Karpas-422 (cell line): Measurements from ENCODE around the gene SDSL. TPM values are rescaled to one million over a fixed set of nuclear protein-coding genes. Genes with fewer than 3 reads are reported as not detected.

Source experiments
- DNase-seq: peaks from one replicate; pipeline ENCODE4 v3.0.0-alpha.2; 2015
- H2AFZ ChIP-seq: fragments of 200-600 bp; sonication (generic); 2 replicates; pipeline ENCODE4 v1.6.1; 2014; ENCODE audit warnings: antibody characterized with exemption, low read length, mixed read lengths
- H3K27ac ChIP-seq: fragments of 200-600 bp; sonication (generic); 2 replicates; pipeline ENCODE4 v1.5.1; 2014; ENCODE audit warnings: mild to moderate bottlenecking, low read length, moderate library complexity
- H3K27me3 ChIP-seq: fragments of 200-600 bp; sonication (generic); 2 replicates; pipeline ENCODE4 v1.6.1; 2014; ENCODE audit warnings: low read length, mixed read lengths
- H3K36me3 ChIP-seq: fragments of 200-600 bp; sonication (generic); 2 replicates; pipeline ENCODE4 v1.6.1; 2014; ENCODE audit warnings: low read length, mixed read lengths; ENCODE audit not compliant: insufficient read depth
- H3K4me1 ChIP-seq: fragments of 200-600 bp; sonication (generic); 2 replicates; pipeline ENCODE4 v1.6.1; 2014; ENCODE audit warnings: mild to moderate bottlenecking, low read length, mixed read lengths
- H3K4me2 ChIP-seq: fragments of 200-600 bp; sonication (generic); 2 replicates; pipeline ENCODE4 v1.6.1; 2014; ENCODE audit warnings: low read length, low read depth, mild to moderate bottlenecking; ENCODE audit not compliant: poor library complexity, severe bottlenecking
- H3K4me3 ChIP-seq: fragments of 200-600 bp; sonication (generic); 2 replicates; pipeline ENCODE4 v1.5.1; 2014; ENCODE audit warnings: mild to moderate bottlenecking, antibody characterized with exemption, low read length, mixed read lengths
- H3K79me2 ChIP-seq: fragments of 200-600 bp; sonication (generic); 2 replicates; pipeline ENCODE4 v1.6.1; 2014; ENCODE audit warnings: mild to moderate bottlenecking, low read length, mixed read lengths
- H3K9ac ChIP-seq: fragments of 200-600 bp; sonication (generic); 2 replicates; pipeline ENCODE4 v1.6.0; 2014; ENCODE audit warnings: low read length
- H3K9me2 ChIP-seq: fragments of 200-600 bp; sonication (generic), shearing (Covaris generic); replicated peaks from 2 replicates; pipeline ENCODE4 v1.6.0; 2014; ENCODE audit warnings: mild to moderate bottlenecking, low read length, moderate library complexity; ENCODE audit not compliant: insufficient read depth
- H3K9me3 ChIP-seq: fragments of 300-700, 200-600 bp; sonication (generic); 2 replicates; pipeline ENCODE4 v1.6.1; 2014; ENCODE audit warnings: low read length, mixed read lengths
- H4K20me1 ChIP-seq: fragments of 200-600 bp; sonication (generic); 2 replicates; pipeline ENCODE4 v1.6.1; 2014; ENCODE audit warnings: mild to moderate bottlenecking, antibody characterized with exemption, low read length, low read depth; ENCODE audit not compliant: insufficient read depth
- total RNA-seq: library from RNA; depleted of rRNA; stranded (reverse); fragments of >200 nt; shearing (Covaris generic); gene quantifications from 2 replicates; pipeline ENCODE4 v1.2.3, GENCODE V29; 2014; ENCODE audit warnings: low replicate concordance

The SDSL gene
- total RNA-seq, 1 experiment from 2014 or later, result not detected

DNA sequence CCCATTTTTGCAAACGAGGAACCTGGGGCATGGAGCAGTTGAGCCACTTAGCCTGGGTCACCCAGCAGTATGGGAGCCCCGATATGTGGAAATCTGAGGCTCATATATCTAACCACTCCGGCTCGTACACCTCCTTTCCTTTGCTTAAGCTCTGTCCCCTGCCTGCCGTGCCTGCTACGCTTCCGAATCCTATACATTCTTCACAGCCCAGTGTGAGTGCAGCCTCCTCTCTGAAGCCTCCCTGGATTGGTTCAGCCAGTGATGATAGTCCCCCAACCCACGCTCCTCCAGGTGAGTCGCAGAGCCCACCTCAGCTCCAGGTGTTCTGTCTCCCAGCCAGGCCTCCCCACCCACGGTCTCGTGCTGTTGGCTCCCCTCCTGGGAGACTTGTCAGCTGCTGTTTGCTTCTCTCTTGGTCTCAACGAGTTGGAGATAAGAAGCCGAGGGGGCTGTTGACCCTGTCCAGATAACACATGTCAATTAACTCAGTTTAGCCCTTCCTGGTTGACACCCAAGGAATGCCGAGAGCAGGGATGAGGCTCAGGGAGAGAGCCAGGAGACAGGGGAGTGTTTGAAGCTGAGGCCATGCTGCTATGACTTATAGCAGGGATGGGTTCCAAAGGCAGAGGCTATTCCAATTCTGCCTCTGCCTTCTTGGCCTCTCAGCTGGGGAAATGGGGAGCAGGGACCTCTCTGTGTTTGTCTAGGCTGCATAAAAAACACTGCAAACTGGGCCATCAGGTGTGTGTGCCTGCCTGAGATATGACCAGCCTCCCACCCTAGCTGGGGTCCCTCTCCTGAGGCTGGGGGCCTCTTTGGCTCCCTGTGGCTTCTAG, 19.0 kb downstream of the SDSL start:
- DNase-seq, result no peak
- Histone ChIP-seq H4K20me1 (no peaks in the 10 kb centered on the region; the same call in 1 of the 2 replicates), H3K9me2 (no peaks in the 10 kb centered on the region), H3K4me1 (no peaks in the 10 kb centered on the region), H3K79me2 (no peaks in the 10 kb centered on the region), H3K4me2 (no peak overlapping the region), H3K27me3 (peaks cover 2% of the 10 kb centered on the region; the same call in 1 of the 2 replicates), H3K27ac (no peak overlapping the region), H3K9me3 (no peaks in the 10 kb centered on the region), H2AFZ (no peak overlapping the region), H3K4me3 (no peak overlapping the region), H3K9ac (no peak overlapping the region), H3K36me3 (no peaks in the 10 kb centered on the region)

DNA sequence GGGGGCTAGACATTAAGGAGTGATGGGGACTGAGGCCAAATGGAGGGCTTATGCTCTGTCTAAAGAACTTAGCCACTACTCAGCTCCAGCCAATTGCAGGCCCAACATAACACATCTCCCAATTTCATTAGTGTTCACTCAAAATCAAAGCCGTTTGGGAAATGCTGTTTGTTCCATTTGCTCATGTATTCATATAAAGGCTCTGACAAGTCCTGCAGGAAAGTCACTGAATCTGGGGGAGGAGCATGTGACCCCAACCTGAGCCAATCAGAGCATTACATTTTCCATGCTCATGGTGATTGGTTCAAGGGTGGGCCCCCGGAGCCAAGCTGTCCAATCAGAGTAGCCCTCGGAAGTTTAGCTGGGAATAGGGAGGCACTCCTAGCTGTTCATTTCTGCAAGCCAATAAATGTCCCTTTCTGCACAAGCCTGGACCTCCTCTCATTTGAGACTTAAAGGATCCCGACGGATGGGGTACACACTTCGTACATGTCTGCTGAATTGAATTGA, 20.9 kb downstream of the SDSL start:
- no peaks in the 10 kb centered on the region for H3K79me2 ChIP-seq

GRCh38 chr12:113445544-113446171, 23.5 kb downstream of the SDSL start:
- Histone ChIP-seq H2AFZ (no peak overlapping the region), H3K27me3 (0 out of 2 replicates have a peak, but pooled peaks cover 2% of the 10 kb centered on the region), H3K4me3 (no peak overlapping the region), H3K9ac (no peak overlapping the region), H3K4me1 (no peaks in the 10 kb centered on the region), H3K9me2 (no peaks in the 10 kb centered on the region), H3K4me2 (no peak overlapping the region), H4K20me1 (no peaks in the 10 kb centered on the region), H3K9me3 (no peaks in the 10 kb centered on the region), H3K27ac (no peak overlapping the region), H3K36me3 (no peaks in the 10 kb centered on the region), H3K79me2 (no peaks in the 10 kb centered on the region)
- peak; percentile 71 for DNase-seq

More for the DNA sequence above, 20.9 kb downstream of the SDSL start:
- peaks cover 2% of the 10 kb centered on the region; the same call in 1 of the 2 replicates for H3K27me3 ChIP-seq
- no peak overlapping the region for H3K9ac ChIP-seq
- no peak for DNase-seq
- H3K9me2 ChIP-seq, result no peaks in the 10 kb centered on the region
- no peaks in the 10 kb centered on the region for H3K4me1 ChIP-seq
- no peak overlapping the region for H3K27ac ChIP-seq
- H3K9me3 ChIP-seq, result no peaks in the 10 kb centered on the region
- H3K36me3 ChIP-seq, result no peaks in the 10 kb centered on the region
- no peak overlapping the region for H3K4me3 ChIP-seq
- H4K20me1 ChIP-seq, result no peaks in the 10 kb centered on the region; the same call in 1 of the 2 replicates
- no peak overlapping the region for H3K4me2 ChIP-seq
- H2AFZ ChIP-seq, result no peak overlapping the region

- no peaks in the 10 kb centered on the region for H3K4me1 ChIP-seq
- no peak overlapping the region for H3K4me2 ChIP-seq
- H3K9ac ChIP-seq, result no peak overlapping the region
- no peaks in the 10 kb centered on the region for H3K36me3 ChIP-seq
- no peaks in the 10 kb centered on the region for H3K9me3 ChIP-seq
- no peak overlapping the region for H2AFZ ChIP-seq
- 0 out of 2 replicates have a peak, but pooled peaks cover 2% of the 10 kb centered on the region for H3K27me3 ChIP-seq
- H3K27ac ChIP-seq, result no peak overlapping the region
- no peaks in the 10 kb centered on the region for H3K79me2 ChIP-seq
- H4K20me1 ChIP-seq, result no peaks in the 10 kb centered on the region
- H3K9me2 ChIP-seq, result no peaks in the 10 kb centered on the region
- no peak for DNase-seq
- no peak overlapping the region for H3K4me3 ChIP-seq
Measured at GRCh38 chr12:113448873-113449272, 26.7 kb downstream of the SDSL start.

DNA sequence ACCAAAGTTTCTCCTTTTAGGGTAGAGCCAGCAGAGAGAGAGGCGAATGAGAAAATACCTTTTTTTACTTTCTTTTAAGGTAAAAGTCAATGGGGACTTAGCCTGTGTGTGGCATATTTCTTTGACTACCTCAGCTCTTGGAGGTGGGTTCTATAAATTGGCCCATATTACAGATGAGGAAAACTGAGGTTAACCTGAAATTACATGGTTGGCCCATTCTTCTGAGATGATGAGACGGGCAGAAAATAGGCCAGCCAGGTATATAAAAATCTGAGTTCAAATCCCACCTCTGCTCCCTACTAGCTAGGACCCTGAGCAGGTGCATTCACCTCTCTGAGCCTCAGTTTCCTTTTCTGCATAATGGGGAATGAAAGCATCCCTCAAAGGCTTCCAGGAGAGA, 27.1 kb downstream of the SDSL start:
- Histone ChIP-seq H4K20me1 (no peaks in the 10 kb centered on the region), H3K4me3 (no peak overlapping the region), H3K27ac (no peak overlapping the region), H2AFZ (no peak overlapping the region), H3K4me1 (no peaks in the 10 kb centered on the region), H3K27me3 (0 out of 2 replicates have a peak, but pooled peaks cover 2% of the 10 kb centered on the region), H3K4me2 (no peak overlapping the region), H3K9ac (no peak overlapping the region), H3K79me2 (no peaks in the 10 kb centered on the region), H3K36me3 (no peaks in the 10 kb centered on the region), H3K9me3 (no peaks in the 10 kb centered on the region), H3K9me2 (no peaks in the 10 kb centered on the region)
- no peak for DNase-seq

DNA sequence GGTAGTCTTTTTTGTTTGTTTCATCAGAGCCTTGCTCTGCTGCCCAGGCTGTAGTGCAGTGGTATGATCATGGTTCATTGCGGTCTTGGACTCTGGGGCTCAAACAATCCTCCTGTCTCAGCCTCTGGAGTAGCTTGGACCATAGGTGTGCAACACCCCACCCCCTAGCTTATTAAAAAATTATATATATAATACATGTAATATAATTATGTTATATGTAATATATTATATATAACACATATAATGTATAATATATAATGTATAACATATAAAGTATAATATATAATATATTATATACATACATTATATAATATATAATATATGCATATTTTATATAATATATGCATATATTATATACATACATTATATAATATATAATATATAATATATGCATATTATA, 27.7 kb downstream of the SDSL start:
- H3K4me1 ChIP-seq, result no peaks in the 10 kb centered on the region
- DNase-seq, result no peak
- H3K79me2 ChIP-seq, result no peaks in the 10 kb centered on the region
- no peaks in the 10 kb centered on the region for H3K9me3 ChIP-seq
- H4K20me1 ChIP-seq, result no peaks in the 10 kb centered on the region
- H3K27me3 ChIP-seq, result 0 out of 2 replicates have a peak, but pooled peaks cover 2% of the 10 kb centered on the region
- H2AFZ ChIP-seq, result no peak overlapping the region
- no peak overlapping the region for H3K4me2 ChIP-seq
- no peak overlapping the region for H3K27ac ChIP-seq
- no peak overlapping the region for H3K9ac ChIP-seq
- no peaks in the 10 kb centered on the region for H3K9me2 ChIP-seq
- no peaks in the 10 kb centered on the region for H3K36me3 ChIP-seq
- no peak overlapping the region for H3K4me3 ChIP-seq

- Histone ChIP-seq H3K27ac (no peak overlapping the region), H3K9me3 (no peaks in the 10 kb centered on the region), H3K4me1 (no peaks in the 10 kb centered on the region), H2AFZ (no peak overlapping the region), H4K20me1 (no peaks in the 10 kb centered on the region), H3K27me3 (no peaks in the 10 kb centered on the region), H3K4me2 (no peak overlapping the region), H3K4me3 (no peak overlapping the region), H3K9me2 (no peaks in the 10 kb centered on the region), H3K9ac (no peak overlapping the region), H3K79me2 (no peaks in the 10 kb centered on the region), H3K36me3 (no peaks in the 10 kb centered on the region)
- DNase-seq, result no peak
Measured at GRCh38 chr12:113452458-113452857, 30.3 kb downstream of the SDSL start.

GRCh38 chr12:113453330-113453729, 31.1 kb downstream of the SDSL start:
- no peaks in the 10 kb centered on the region for H3K79me2 ChIP-seq
- H4K20me1 ChIP-seq, result no peaks in the 10 kb centered on the region
- no peaks in the 10 kb centered on the region for H3K36me3 ChIP-seq
- no peaks in the 10 kb centered on the region for H3K9me2 ChIP-seq
- DNase-seq, result no peak
- H2AFZ ChIP-seq, result no peak overlapping the region
- H3K4me2 ChIP-seq, result no peak overlapping the region
- H3K4me1 ChIP-seq, result no peaks in the 10 kb centered on the region
- H3K27ac ChIP-seq, result no peak overlapping the region
- H3K9ac ChIP-seq, result no peak overlapping the region
- no peaks in the 10 kb centered on the region for H3K9me3 ChIP-seq
- H3K4me3 ChIP-seq, result no peak overlapping the region
- no peaks in the 10 kb centered on the region for H3K27me3 ChIP-seq
